Medulla oblongata (tissue), 1 donor: Measurements from ENCODE around the gene SLC6A6.
A peak's percentile ranks its signal among the peaks of the same experiment; 100 is the strongest.
"Not testable (repeated sequence)": the region's sequence is repeated elsewhere in the genome, so short reads cannot be mapped to it uniquely, and the experiment has no call there.

Experiments
- DNase-seq: peaks from one replicate; pipeline ENCODE4 v3.0.0-alpha.2; 2015; ENCODE audit errors: extremely low spot score

The SLC6A6 gene

GRCh38 chr3:14397531-14397930, 4.9 kb upstream of the SLC6A6 start:
- DNase-seq = peak; percentile 58

- DNase-seq = no peak
These were observed 4.2 kb upstream of the SLC6A6 start for GRCh38 chr3:14397940-14398796.

- no peak for DNase-seq
These were observed 3.7 kb upstream of the SLC6A6 start for GRCh38 chr3:14398797-14399106.

- DNase-seq = no peak
These were observed 608 bp upstream of the SLC6A6 start for GRCh38 chr3:14401692-14402303.

- peak; percentile 69 for DNase-seq
These were observed 1.3 kb downstream of the SLC6A6 start for GRCh38 chr3:14403619-14404155.

- no peak for DNase-seq
These were observed 1.8 kb downstream of the SLC6A6 start for GRCh38 chr3:14404186-14404585.

GRCh38 chr3:14404631-14405359, 2.4 kb downstream of the SLC6A6 start:
- no peak for DNase-seq

- DNase-seq = no peak
These were observed 3.2 kb downstream of the SLC6A6 start for GRCh38 chr3:14405360-14406238.

- no peak for DNase-seq
These were observed 3.9 kb downstream of the SLC6A6 start for GRCh38 chr3:14406336-14406735.

- DNase-seq = no peak
These were observed 4.4 kb downstream of the SLC6A6 start for GRCh38 chr3:14406766-14407165.

- no peak for DNase-seq
These were observed 4.8 kb downstream of the SLC6A6 start for GRCh38 chr3:14407203-14407602.

GRCh38 chr3:14409779-14410063, 7.3 kb downstream of the SLC6A6 start:
- DNase-seq = not testable (repeated sequence)

- DNase-seq = no peak
These were observed 7.7 kb downstream of the SLC6A6 start for GRCh38 chr3:14410106-14410502.

GRCh38 chr3:14410503-14411165, 8.2 kb downstream of the SLC6A6 start:
- DNase-seq = no peak

GRCh38 chr3:14411166-14411526, 8.7 kb downstream of the SLC6A6 start:
- no peak for DNase-seq

- no peak for DNase-seq
These were observed 9.6 kb downstream of the SLC6A6 start for GRCh38 chr3:14411988-14412387.

GRCh38 chr3:14412831-14413380, 10.5 kb downstream of the SLC6A6 start:
- peak; percentile 35 for DNase-seq

- DNase-seq = no peak
These were observed 11.1 kb downstream of the SLC6A6 start for GRCh38 chr3:14413381-14414071.

GRCh38 chr3:14414846-14415464, 12.5 kb downstream of the SLC6A6 start:
- no peak for DNase-seq

- no peak for DNase-seq
These were observed 13.1 kb downstream of the SLC6A6 start for GRCh38 chr3:14415501-14415900.
